Keratinocyte (primary cell): ENCODE data around the gene ZFYVE9. TPM values are rescaled to one million over a fixed set of nuclear protein-coding genes. Genes with fewer than 3 reads are reported as not detected.

Source experiments
- DNase-seq: peaks from one replicate; pipeline ENCODE4 v3.0.0-alpha.2; 2011; ENCODE audit warnings: low read depth, missing footprints, low spot score
- FAIRE-seq: peaks from 2 replicates; lab custom pipeline; 2011; peaks lifted over from hg19 to GRCh38; lab: Jason Lieb, UNC
- H2AFZ ChIP-seq: 2 replicates; pipeline ENCODE4 v1.6.0; 2012; ENCODE audit warnings: low read length, control low read depth, inconsistent platforms; ENCODE audit not compliant: control insufficient read depth
- H3K27ac ChIP-seq: 2 replicates; pipeline ENCODE4 v1.5.1; 2011; ENCODE audit warnings: low read length; ENCODE audit not compliant: control insufficient read depth, insufficient read depth
- H3K27me3 ChIP-seq: 3 replicates; pipeline ENCODE4 v1.6.0; 2011; ENCODE audit warnings: low read length; ENCODE audit not compliant: control insufficient read depth, insufficient read depth; ENCODE audit errors: extremely low read depth
- H3K36me3 ChIP-seq, 2 experiments: 2 replicates in 1 of 2; 3 replicates in 1 of 2; pipeline ENCODE4 v1.5.1; 2011; ENCODE audit warnings: low read length in 2 of 2, mild to moderate bottlenecking in 1 of 2; ENCODE audit not compliant: control insufficient read depth in 2 of 2, insufficient read depth in 2 of 2; ENCODE audit errors: extremely low read depth in 1 of 2
- H3K4me1 ChIP-seq: 3 replicates; pipeline ENCODE4 v1.5.1; 2011; ENCODE audit warnings: low read length; ENCODE audit not compliant: control insufficient read depth, insufficient read depth; ENCODE audit errors: extremely low read depth
- H3K4me2 ChIP-seq: 3 replicates; pipeline ENCODE4 v1.6.0; 2011; ENCODE audit warnings: low read depth, low read length; ENCODE audit not compliant: control insufficient read depth, insufficient read depth; ENCODE audit errors: extremely low read depth
- H3K4me3 ChIP-seq, 3 experiments: fragments of 200-600 bp in 1 of 3; sonication (generic) in 1 of 3; 2 replicates in 2 of 3; 3 replicates in 1 of 3; pipeline ENCODE4 v1.5.1; 2011 to 2016; ENCODE audit warnings: low read length in 3 of 3, mild to moderate bottlenecking in 3 of 3, control low read depth in 2 of 3, inconsistent platforms in 1 of 3, low read depth in 1 of 3, mixed read lengths in 1 of 3, mixed run types in 1 of 3, moderate library complexity in 1 of 3; ENCODE audit not compliant: control insufficient read depth in 2 of 3, insufficient read depth in 2 of 3; ENCODE audit errors: extremely low read depth in 1 of 3
- H3K79me2 ChIP-seq: 2 replicates; pipeline ENCODE4 v1.6.0; 2012; ENCODE audit warnings: low read length; ENCODE audit not compliant: control insufficient read depth, insufficient read depth
- H3K9ac ChIP-seq: 3 replicates; pipeline ENCODE4 v1.6.0; 2011; ENCODE audit warnings: low read length; ENCODE audit not compliant: control insufficient read depth, insufficient read depth; ENCODE audit errors: extremely low read depth
- H3K9me1 ChIP-seq: 3 replicates; pipeline ENCODE4 v1.6.0; 2011; ENCODE audit warnings: low read length; ENCODE audit not compliant: control insufficient read depth, insufficient read depth; ENCODE audit errors: extremely low read depth
- H3K9me3 ChIP-seq: 2 replicates; pipeline ENCODE4 v1.5.1; 2012; ENCODE audit warnings: low read depth, low read length; ENCODE audit not compliant: control insufficient read depth
- H4K20me1 ChIP-seq: 3 replicates; pipeline ENCODE4 v1.6.0; 2011; ENCODE audit warnings: low read length; ENCODE audit not compliant: control insufficient read depth, insufficient read depth; ENCODE audit errors: extremely low read depth
- CTCF ChIP-seq, 3 experiments: IDR thresholded peaks in 1 of 3; conservative IDR thresholded peaks in 1 of 3; optimal IDR thresholded peaks in 1 of 3; 2 replicates in 2 of 3; 3 replicates in 1 of 3; pipeline versions ENCODE3 to v1.5.1; 2011; ENCODE audit warnings: low read length in 3 of 3, mild to moderate bottlenecking in 3 of 3, moderate library complexity in 2 of 3, control low read depth in 1 of 3, inconsistent platforms in 1 of 3; ENCODE audit not compliant: insufficient read depth in 2 of 3; ENCODE audit errors: extremely low read depth in 1 of 3
- EZH2 ChIP-seq: IDR thresholded peaks from one replicate; pipeline ENCODE4 v1.6.1; 2012; ENCODE audit warnings: inconsistent platforms, mild to moderate bottlenecking, low read length, moderate library complexity
- dilution Hi-C: fragments of 300-500 bp; cut with MboI; formaldehyde crosslinking; loops from one replicate; pipeline ENCODE4 v1.7.0; 2020; ENCODE audit warnings: low sequenced_read_pairs; ENCODE audit not compliant: extremely low pct_ligation_motif_present
- polyA plus RNA-seq, 5 experiments: library from polyadenylated mRNA; depleted of rRNA in 3 of 5; stranded (reverse) in 3 of 5; stranded (forward) in 1 of 5; unstranded in 1 of 5; fragments of >200 nt; gene quantifications; 1 replicate in 1 of 5; 2 replicates in 3 of 5; 3 replicates in 1 of 5; pipeline versions ENCODE4 v1.2.1 to v1.2.3, GENCODE V29; 2011 to 2012; ENCODE audit warnings: missing spikeins in 2 of 5, low read depth in 1 of 5, low replicate concordance in 1 of 5

Gene ZFYVE9
- polyA plus RNA-seq, 1 donor (not counting 4 experiments of a cell fraction or from before 2014, with no cell fraction given): 27.7 TPM

GRCh38 chr1:52162947-52163346, 21.1 kb downstream of the ZFYVE9 start:
- Histone ChIP-seq H3K4me2 (no peak overlapping the region), H3K36me3 (peaks cover 1% of the 10 kb centered on the region in 2 experiments), H3K27ac (no peak overlapping the region), H3K4me1 (peaks cover 16% of the 10 kb centered on the region), H3K9ac (no peak overlapping the region), H3K9me3 (no peaks in the 10 kb centered on the region), H3K9me1 (peaks cover 2% of the 10 kb centered on the region), H3K79me2 (peaks cover 53% of the 10 kb centered on the region), H3K4me3 (no peak overlapping the region), H3K27me3 (no peaks in the 10 kb centered on the region), H4K20me1 (peaks cover 2% of the 10 kb centered on the region), H2AFZ (no peak overlapping the region)
- FAIRE-seq: no peak
- TF ChIP-seq EZH2: no peak
- TF ChIP-seq CTCF (optimal IDR thresholded peaks at IDR 0.05 in 1 of 3, IDR thresholded peaks at IDR 0.05 in 1 of 3, conservative IDR thresholded peaks at IDR 0.05 in 1 of 3; ENCODE audit: extremely low read depth in 1 of 3, insufficient read depth in 2 of 3, low read length in 3 of 3): no peak
- dilution Hi-C loops: no loop called here
- DNase-seq: no peak

- H3K4me2 ChIP-seq: no peak overlapping the region
- H3K9ac ChIP-seq: no peak overlapping the region
- H3K27ac ChIP-seq: no peak overlapping the region
- no peak overlapping the region for H2AFZ ChIP-seq
- H3K9me3 ChIP-seq: no peaks in the 10 kb centered on the region
- peaks cover 51% of the 10 kb centered on the region for H3K79me2 ChIP-seq
- no peak overlapping the region for H3K4me3 ChIP-seq
- dilution Hi-C loops: no loop called here
- no peak for FAIRE-seq
- DNase-seq: no peak
- H3K27me3 ChIP-seq: no peaks in the 10 kb centered on the region
- H3K4me1 ChIP-seq: peaks cover under 1% of the 10 kb centered on the region
- peaks cover 2% of the 10 kb centered on the region for H3K9me1 ChIP-seq
- no peaks in the 10 kb centered on the region for H3K36me3 ChIP-seq
- no peak for TF ChIP-seq EZH2
- TF ChIP-seq CTCF (optimal IDR thresholded peaks at IDR 0.05 in 1 of 3, IDR thresholded peaks at IDR 0.05 in 1 of 3, conservative IDR thresholded peaks at IDR 0.05 in 1 of 3; ENCODE audit: extremely low read depth in 1 of 3, insufficient read depth in 2 of 3, low read length in 3 of 3): no peak
- no peaks in the 10 kb centered on the region for H4K20me1 ChIP-seq
Measured at GRCh38 chr1:52164604-52165003, 22.7 kb downstream of the ZFYVE9 start.
